Astrocyte (in vitro differentiated cells and primary cell): Measurements from ENCODE around the gene DIDO1. TPM values are rescaled to one million over a fixed set of nuclear protein-coding genes. Genes with fewer than 3 reads are reported as not detected.

Source experiments
- DNase-seq: peaks from one replicate; pipeline ENCODE4 v3.0.0-alpha.2; 2010; ENCODE audit warnings: low read depth
- FAIRE-seq: peaks from 2 replicates; lab custom pipeline; 2011; peaks lifted over from hg19 to GRCh38; lab: Jason Lieb, UNC
- H2AFZ ChIP-seq: 2 replicates; pipeline ENCODE4 v1.6.0; 2012; ENCODE audit warnings: low read depth, low read length, inconsistent platforms
- H3K27ac ChIP-seq: 2 replicates; pipeline ENCODE4 v1.5.1; 2011; ENCODE audit warnings: low read depth, low read length, inconsistent platforms
- H3K27me3 ChIP-seq: 2 replicates; pipeline ENCODE4 v1.6.0; 2011; ENCODE audit warnings: low read length, inconsistent platforms; ENCODE audit not compliant: insufficient read depth
- H3K36me3 ChIP-seq: 2 replicates; pipeline ENCODE4 v1.5.1; 2011; ENCODE audit warnings: low read length, inconsistent platforms; ENCODE audit not compliant: insufficient read depth
- H3K4me1 ChIP-seq: 2 replicates; pipeline ENCODE4 v1.5.1; 2011; ENCODE audit warnings: low read length, inconsistent platforms; ENCODE audit not compliant: insufficient read depth
- H3K4me2 ChIP-seq: 2 replicates; pipeline ENCODE4 v1.6.0; 2012; ENCODE audit warnings: low read length, inconsistent platforms
- H3K4me3 ChIP-seq: 2 replicates; pipeline ENCODE4 v1.5.1; 2011; ENCODE audit warnings: low read depth, mild to moderate bottlenecking, low read length, inconsistent platforms; ENCODE audit not compliant: insufficient read depth
- H3K79me2 ChIP-seq: 2 replicates; pipeline ENCODE4 v1.6.0; 2012; ENCODE audit warnings: mild to moderate bottlenecking, low read length, inconsistent platforms; ENCODE audit not compliant: insufficient read depth
- H3K9ac ChIP-seq: 2 replicates; pipeline ENCODE4 v1.6.0; 2012; ENCODE audit warnings: mild to moderate bottlenecking, low read length, inconsistent platforms
- H3K9me3 ChIP-seq: 2 replicates; pipeline ENCODE4 v1.5.1; 2012; ENCODE audit warnings: low read depth, mild to moderate bottlenecking, low read length, inconsistent platforms; ENCODE audit not compliant: insufficient read depth
- H4K20me1 ChIP-seq: 2 replicates; pipeline ENCODE4 v1.6.0; 2012; ENCODE audit warnings: low read length, inconsistent platforms; ENCODE audit not compliant: insufficient read depth
- H3K27ac Mint-ChIP-seq: one replicate; pipeline ENCODE4 v1.8.0; 2021; ENCODE audit warnings: mild to moderate bottlenecking, mixed read lengths; ENCODE audit not compliant: unreplicated experiment
- H3K27me3 Mint-ChIP-seq: one replicate; pipeline ENCODE4 v1.8.0; 2021; ENCODE audit warnings: low read depth, mixed read lengths; ENCODE audit not compliant: unreplicated experiment
- H3K36me3 Mint-ChIP-seq: one replicate; pipeline ENCODE4 v1.8.0; 2021; ENCODE audit warnings: low read depth, mixed read lengths; ENCODE audit not compliant: unreplicated experiment
- H3K4me1 Mint-ChIP-seq: one replicate; pipeline ENCODE4 v1.8.0; 2021; ENCODE audit warnings: low read depth, mixed read lengths; ENCODE audit not compliant: unreplicated experiment
- H3K4me3 Mint-ChIP-seq: one replicate; pipeline ENCODE4 v1.8.0; 2021; ENCODE audit warnings: mild to moderate bottlenecking, moderate library complexity, mixed read lengths; ENCODE audit not compliant: unreplicated experiment
- H3K9me3 Mint-ChIP-seq: one replicate; pipeline ENCODE4 v1.8.0; 2021; ENCODE audit warnings: mild to moderate bottlenecking, mixed read lengths; ENCODE audit not compliant: unreplicated experiment
- CTCF ChIP-seq: IDR thresholded peaks from 2 replicates; pipeline ENCODE4 v1.5.1; 2011; ENCODE audit warnings: low read depth, mild to moderate bottlenecking, inconsistent platforms, low read length, moderate library complexity; ENCODE audit not compliant: insufficient read depth
- EZH2 ChIP-seq: IDR thresholded peaks from 2 replicates; pipeline ENCODE4 v1.6.1; 2012; ENCODE audit warnings: mild to moderate bottlenecking, low read length, inconsistent platforms; ENCODE audit not compliant: insufficient read depth
- total RNA-seq: library from RNA; stranded (reverse); gene quantifications from 2 replicates; pipeline ENCODE4 v1.2.1, GENCODE V29; 2021

The DIDO1 gene
- total RNA-seq, 1 donor from 2014 or later, result 39.0 TPM

DNA sequence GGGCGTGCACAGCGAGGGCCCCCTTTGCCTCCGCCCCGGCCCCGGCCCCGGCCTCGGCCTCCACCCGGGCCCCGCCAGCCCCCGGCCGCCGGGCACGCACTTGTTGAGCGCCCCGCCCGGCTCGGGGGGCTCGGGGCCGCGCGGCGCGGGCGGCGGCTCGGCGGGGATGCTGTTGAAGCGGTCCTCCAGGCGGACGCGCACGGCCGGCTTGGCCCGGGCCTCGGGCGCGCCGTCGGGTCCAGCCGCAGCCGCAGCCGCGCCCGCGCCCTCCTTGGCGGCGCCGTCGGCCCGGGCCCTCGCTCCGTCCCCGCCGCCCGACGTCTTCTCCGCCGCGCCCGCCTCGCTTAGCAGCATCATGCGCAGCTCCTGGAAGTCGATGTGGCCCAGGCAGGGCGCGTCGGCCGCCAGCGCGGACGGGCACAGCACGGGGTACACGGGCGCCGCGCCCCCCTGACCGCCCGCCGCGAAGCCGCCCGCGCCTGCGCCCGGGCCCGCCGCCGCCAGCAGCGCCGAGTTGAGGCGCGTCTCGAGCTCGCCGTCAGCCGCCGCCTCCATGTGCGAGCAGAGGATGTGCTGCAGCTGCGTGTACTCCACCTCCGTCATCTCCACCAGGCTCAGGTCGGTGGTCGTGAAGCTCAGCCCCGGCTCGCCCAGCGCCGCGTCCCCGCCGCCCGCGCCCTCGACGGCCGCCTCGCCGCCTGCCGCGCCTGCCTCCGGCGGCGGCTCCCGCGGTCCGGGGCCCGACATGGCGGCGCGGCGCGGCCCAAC lies 65.2 kb downstream of the DIDO1 start:
- FAIRE-seq (no peak), DNase-seq (no peak)
- peaks cover 10% of the 10 kb centered on the region for H3K4me1 ChIP-seq
- no peak overlapping the region for H3K27ac Mint-ChIP-seq
- peaks cover 35% of the 10 kb centered on the region for H4K20me1 ChIP-seq
- peaks cover 20% of the 10 kb centered on the region for H3K79me2 ChIP-seq
- peaks cover 10% of the 10 kb centered on the region for H3K36me3 Mint-ChIP-seq
- no peaks in the 10 kb centered on the region for H3K27me3 ChIP-seq
- peak overlapping the region; percentile 50 for H3K4me3 ChIP-seq
- no peak overlapping the region for H3K4me3 Mint-ChIP-seq
- no peaks in the 10 kb centered on the region for H3K36me3 ChIP-seq
- H3K9me3 ChIP-seq, result no peaks in the 10 kb centered on the region
- peak overlapping the region; percentile 84 for H2AFZ ChIP-seq
- H3K9me3 Mint-ChIP-seq, result no peaks in the 10 kb centered on the region
- peak overlapping the region; percentile 52 for H3K9ac ChIP-seq
- H3K4me2 ChIP-seq, result peak overlapping the region; percentile 85
- peaks cover 2% of the 10 kb centered on the region for H3K27me3 Mint-ChIP-seq
- TF ChIP-seq EZH2, result no peak
- TF ChIP-seq CTCF, result no peak
- no peak overlapping the region for H3K27ac ChIP-seq
- H3K4me1 Mint-ChIP-seq, result peaks cover 18% of the 10 kb centered on the region

- Histone ChIP-seq H2AFZ (peak overlapping the region; percentile 7), H3K9ac (peak overlapping the region; percentile 52), H3K4me3 (peak overlapping the region; percentile 50), H3K27ac (no peak overlapping the region), H3K9me3 (no peaks in the 10 kb centered on the region), H4K20me1 (peaks cover 35% of the 10 kb centered on the region), H3K27me3 (no peaks in the 10 kb centered on the region), H3K79me2 (peaks cover 20% of the 10 kb centered on the region), H3K36me3 (no peaks in the 10 kb centered on the region), H3K4me2 (peak overlapping the region; percentile 85), H3K4me1 (peaks cover 10% of the 10 kb centered on the region)
- peaks cover 10% of the 10 kb centered on the region for H3K36me3 Mint-ChIP-seq
- H3K27me3 Mint-ChIP-seq, result no peaks in the 10 kb centered on the region
- H3K9me3 Mint-ChIP-seq, result no peaks in the 10 kb centered on the region
- FAIRE-seq (no peak), DNase-seq (peak; percentile 30)
- peak overlapping the region; percentile 85 for H3K4me3 Mint-ChIP-seq
- TF ChIP-seq CTCF (no peak), EZH2 (no peak)
- peaks cover 18% of the 10 kb centered on the region for H3K4me1 Mint-ChIP-seq
- peak overlapping the region; percentile 15 for H3K27ac Mint-ChIP-seq
These were observed 65.8 kb downstream of the DIDO1 start for GRCh38 chr20:62860391-62860923.

- peak overlapping the region; percentile 85 for H3K4me3 Mint-ChIP-seq
- H3K36me3 Mint-ChIP-seq, result peaks cover 12% of the 10 kb centered on the region
- peak overlapping the region; percentile 85 for H3K4me2 ChIP-seq
- no peak overlapping the region for H3K27ac ChIP-seq
- H3K27me3 Mint-ChIP-seq, result no peaks in the 10 kb centered on the region
- TF ChIP-seq EZH2, result no peak
- no peak for TF ChIP-seq CTCF
- peaks cover 10% of the 10 kb centered on the region for H3K4me1 ChIP-seq
- peak overlapping the region; percentile 15 for H3K27ac Mint-ChIP-seq
- H3K4me3 ChIP-seq, result peak overlapping the region; percentile 50
- no peak overlapping the region for H3K9ac ChIP-seq
- no peak overlapping the region for H2AFZ ChIP-seq
- peaks cover 18% of the 10 kb centered on the region for H3K4me1 Mint-ChIP-seq
- peaks cover 2% of the 10 kb centered on the region for H3K36me3 ChIP-seq
- DNase-seq, result no peak
- no peaks in the 10 kb centered on the region for H3K9me3 ChIP-seq
- H3K79me2 ChIP-seq, result peaks cover 20% of the 10 kb centered on the region
- peaks cover 35% of the 10 kb centered on the region for H4K20me1 ChIP-seq
- FAIRE-seq, result no peak
- no peaks in the 10 kb centered on the region for H3K9me3 Mint-ChIP-seq
- H3K27me3 ChIP-seq, result no peaks in the 10 kb centered on the region
These were observed 66.6 kb downstream of the DIDO1 start for GRCh38 chr20:62859721-62860120.
